ENCODE data around the gene LRRC23.
A peak's percentile ranks its signal among the peaks of the same experiment; 100 is the strongest.

LRRC23 gene

GRCh38 chr12:6923851-6924250 is 19.2 kb downstream of the LRRC23 start:
- Mint-ChIP-seq H3K36me3 (ENCODE audit: low read depth) (peaks cover 23% of the 10 kb centered on the region), H3K4me3 (no peak overlapping the region), H3K9me3 (no peaks in the 10 kb centered on the region), H3K4me1 (ENCODE audit: low read depth) (peaks cover 61% of the 10 kb centered on the region), H3K27ac (no peak overlapping the region), H3K27me3 (no peaks in the 10 kb centered on the region)

- Mint-ChIP-seq H3K9me3 (no peaks in the 10 kb centered on the region), H3K4me3 (no peak overlapping the region), H3K27me3 (no peaks in the 10 kb centered on the region), H3K36me3 (ENCODE audit: low read depth) (peaks cover 10% of the 10 kb centered on the region), H3K4me1 (ENCODE audit: low read depth) (peaks cover 63% of the 10 kb centered on the region), H3K27ac (no peak overlapping the region)
Observed at GRCh38 chr12:6925239-6925539, 20.6 kb downstream of the LRRC23 start.

GRCh38 chr12:6925540-6926279 is 21.1 kb downstream of the LRRC23 start:
- Mint-ChIP-seq H3K4me1 (ENCODE audit: low read depth) (peaks cover 66% of the 10 kb centered on the region), H3K27me3 (no peaks in the 10 kb centered on the region), H3K36me3 (ENCODE audit: low read depth) (peaks cover 10% of the 10 kb centered on the region), H3K27ac (no peak overlapping the region), H3K9me3 (no peaks in the 10 kb centered on the region), H3K4me3 (no peak overlapping the region)

GRCh38 chr12:6927379-6928021 is 22.9 kb downstream of the LRRC23 start, which contains the start of gene ATN1:
Gene ATN1 (plus strand): TSS chr12:6927959. CDS start chr12:6934002, 6,043 bp downstream.
- no peaks in the 10 kb centered on the region for H3K9me3 Mint-ChIP-seq
- H3K4me3 Mint-ChIP-seq, result peak within 1 kb of the TSS; percentile 90
- peaks cover 5% of the 10 kb centered on the region for H3K36me3 Mint-ChIP-seq (ENCODE audit: low read depth)
- H3K27ac Mint-ChIP-seq, result peak within 1 kb of the TSS; percentile 96
- no peaks in the 10 kb centered on the region for H3K27me3 Mint-ChIP-seq
- peaks cover 76% of the 10 kb centered on the region for H3K4me1 Mint-ChIP-seq (ENCODE audit: low read depth)

- Mint-ChIP-seq H3K27me3 (no peaks in the 10 kb centered on the region), H3K4me1 (ENCODE audit: low read depth) (peaks cover 75% of the 10 kb centered on the region), H3K36me3 (ENCODE audit: low read depth) (no peaks in the 10 kb centered on the region), H3K27ac (peak overlapping the region; percentile 69), H3K4me3 (peak overlapping the region; percentile 80), H3K9me3 (no peaks in the 10 kb centered on the region)
Observed at GRCh38 chr12:6928022-6928702, 23.5 kb downstream of the LRRC23 start.

GRCh38 chr12:6928703-6929407 is 24.2 kb downstream of the LRRC23 start:
- peaks cover 79% of the 10 kb centered on the region for H3K4me1 Mint-ChIP-seq (ENCODE audit: low read depth)
- H3K36me3 Mint-ChIP-seq (ENCODE audit: low read depth), result peaks cover 4% of the 10 kb centered on the region
- peak overlapping the region; percentile 80 for H3K4me3 Mint-ChIP-seq
- H3K9me3 Mint-ChIP-seq, result no peaks in the 10 kb centered on the region
- H3K27me3 Mint-ChIP-seq, result no peaks in the 10 kb centered on the region
- peak overlapping the region; percentile 69 for H3K27ac Mint-ChIP-seq

GRCh38 chr12:6929466-6930452 is 25.1 kb downstream of the LRRC23 start:
- Mint-ChIP-seq H3K27me3 (no peaks in the 10 kb centered on the region), H3K4me3 (peak overlapping the region; percentile 80), H3K36me3 (ENCODE audit: low read depth) (peaks cover 13% of the 10 kb centered on the region), H3K27ac (peak overlapping the region; percentile 49), H3K9me3 (no peaks in the 10 kb centered on the region), H3K4me1 (ENCODE audit: low read depth) (peaks cover 78% of the 10 kb centered on the region)

- Mint-ChIP-seq H3K36me3 (ENCODE audit: low read depth) (peaks cover 30% of the 10 kb centered on the region), H3K27me3 (no peaks in the 10 kb centered on the region), H3K4me1 (ENCODE audit: low read depth) (peaks cover 78% of the 10 kb centered on the region), H3K4me3 (no peak overlapping the region), H3K27ac (peak overlapping the region; percentile 37), H3K9me3 (no peaks in the 10 kb centered on the region)
Observed at GRCh38 chr12:6932766-6933165, 28.1 kb downstream of the LRRC23 start.

- H3K36me3 Mint-ChIP-seq (ENCODE audit: low read depth), result peaks cover 36% of the 10 kb centered on the region
Observed at GRCh38 chr12:6934110-6934509, 29.5 kb downstream of the LRRC23 start.

GRCh38 chr12:6935371-6936193 is 31.0 kb downstream of the LRRC23 start:
- Mint-ChIP-seq H3K4me3 (peak overlapping the region; percentile 93), H3K27ac (peak overlapping the region; percentile 99), H3K27me3 (no peaks in the 10 kb centered on the region), H3K9me3 (no peaks in the 10 kb centered on the region), H3K4me1 (ENCODE audit: low read depth) (peaks cover 73% of the 10 kb centered on the region), H3K36me3 (ENCODE audit: low read depth) (peaks cover 41% of the 10 kb centered on the region)

More at GRCh38 chr12:6934110-6934509, 29.5 kb downstream of the LRRC23 start:
- H3K4me1 Mint-ChIP-seq (ENCODE audit: low read depth), result peaks cover 81% of the 10 kb centered on the region
- H3K9me3 Mint-ChIP-seq, result no peaks in the 10 kb centered on the region
- H3K27me3 Mint-ChIP-seq, result no peaks in the 10 kb centered on the region
- H3K27ac Mint-ChIP-seq, result peak overlapping the region; percentile 86
- no peak overlapping the region for H3K4me3 Mint-ChIP-seq

- Mint-ChIP-seq H3K27ac (peak overlapping the region; percentile 99), H3K27me3 (no peaks in the 10 kb centered on the region), H3K9me3 (no peaks in the 10 kb centered on the region), H3K36me3 (ENCODE audit: low read depth) (peaks cover 42% of the 10 kb centered on the region), H3K4me1 (ENCODE audit: low read depth) (peaks cover 68% of the 10 kb centered on the region), H3K4me3 (peak overlapping the region; percentile 93)
Observed at GRCh38 chr12:6936194-6936635, 31.6 kb downstream of the LRRC23 start.

- H3K4me1 Mint-ChIP-seq (ENCODE audit: low read depth), result peaks cover 62% of the 10 kb centered on the region
Observed at GRCh38 chr12:6936636-6937480, 32.2 kb downstream of the LRRC23 start.

More at GRCh38 chr12:6936636-6937480, 32.2 kb downstream of the LRRC23 start:
- no peaks in the 10 kb centered on the region for H3K9me3 Mint-ChIP-seq
- H3K27me3 Mint-ChIP-seq, result no peaks in the 10 kb centered on the region
- peak overlapping the region; percentile 93 for H3K4me3 Mint-ChIP-seq
- peak overlapping the region; percentile 99 for H3K27ac Mint-ChIP-seq
- H3K36me3 Mint-ChIP-seq (ENCODE audit: low read depth), result peaks cover 42% of the 10 kb centered on the region
